Inferior parietal cortex (tissue), 1 donor: ENCODE measurements around the gene ADGRL3.
"Not testable (repeated sequence)": the region's sequence is repeated elsewhere in the genome, so short reads cannot be mapped to it uniquely, and the experiment has no call there.

Experiments
- DNase-seq: peaks from one replicate; pipeline ENCODE4 v3.0.0-alpha.2; 2016; ENCODE audit errors: extremely low spot score

The ADGRL3 gene

DNA sequence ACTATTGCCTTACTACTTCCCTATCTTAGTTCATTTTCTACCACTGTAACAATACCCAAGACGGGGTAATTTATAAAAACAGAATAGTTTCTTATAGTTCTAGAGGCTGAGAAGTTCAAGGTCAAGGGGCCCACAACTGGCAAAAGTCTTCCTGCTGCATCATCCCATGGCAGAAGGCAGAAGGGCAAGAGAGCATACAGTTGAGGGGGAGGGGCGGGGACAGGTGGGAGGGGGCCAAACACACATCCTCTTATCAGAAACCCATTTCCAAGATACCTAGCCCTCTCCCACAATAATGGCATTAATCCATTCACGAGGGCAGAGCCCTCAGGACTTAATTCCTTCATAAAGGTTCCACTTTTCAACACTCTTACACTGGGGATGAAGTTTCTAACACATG lies 690.2 kb downstream of the ADGRL3 start:
- DNase-seq = no peak

- DNase-seq = no peak
Observed at GRCh38 chr4:61891953-61892352, 691.8 kb downstream of the ADGRL3 start.

GRCh38 chr4:61896634-61897033 lies 696.5 kb downstream of the ADGRL3 start:
- no peak for DNase-seq

DNA sequence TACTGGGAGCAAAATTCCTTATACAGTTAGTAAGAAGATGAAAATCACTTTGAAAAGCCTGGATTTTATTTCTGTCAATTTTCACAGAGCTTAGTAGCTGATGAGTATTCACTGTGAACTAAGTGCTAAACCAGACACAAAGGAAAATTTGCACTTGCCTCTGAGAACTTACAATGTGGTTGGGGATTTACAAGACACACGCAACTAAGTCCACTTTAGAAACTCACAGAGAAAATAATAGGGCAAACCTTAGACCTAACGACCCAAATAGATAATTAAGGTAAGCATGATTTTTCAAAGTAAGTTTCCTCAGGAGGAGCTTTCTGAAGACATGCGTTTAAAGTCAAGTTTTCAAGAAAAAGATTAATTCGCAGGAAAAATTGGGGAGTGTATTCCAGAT lies 708.9 kb downstream of the ADGRL3 start:
- no peak for DNase-seq

DNA sequence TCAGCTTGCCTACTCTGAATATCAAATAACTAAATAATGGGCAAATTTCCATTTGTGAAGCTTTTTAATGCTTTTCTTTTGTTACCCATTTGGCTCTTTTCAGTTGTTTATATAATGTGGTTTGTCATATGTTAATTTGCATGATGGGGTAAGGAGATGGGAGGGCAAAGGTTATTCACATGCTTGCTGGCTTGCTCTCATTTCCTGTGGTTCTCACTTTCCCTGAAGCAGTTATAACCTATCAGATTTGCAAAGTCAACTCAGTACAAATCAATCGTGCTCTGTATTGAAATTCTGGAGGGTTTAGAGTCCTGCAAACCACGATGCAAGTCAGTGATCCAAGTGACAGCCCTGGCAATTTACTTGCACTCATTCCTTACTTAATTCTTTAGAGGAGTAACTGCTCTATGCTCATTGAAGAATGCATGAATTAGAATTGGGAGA lies 711.2 kb downstream of the ADGRL3 start:
- no peak for DNase-seq

DNA sequence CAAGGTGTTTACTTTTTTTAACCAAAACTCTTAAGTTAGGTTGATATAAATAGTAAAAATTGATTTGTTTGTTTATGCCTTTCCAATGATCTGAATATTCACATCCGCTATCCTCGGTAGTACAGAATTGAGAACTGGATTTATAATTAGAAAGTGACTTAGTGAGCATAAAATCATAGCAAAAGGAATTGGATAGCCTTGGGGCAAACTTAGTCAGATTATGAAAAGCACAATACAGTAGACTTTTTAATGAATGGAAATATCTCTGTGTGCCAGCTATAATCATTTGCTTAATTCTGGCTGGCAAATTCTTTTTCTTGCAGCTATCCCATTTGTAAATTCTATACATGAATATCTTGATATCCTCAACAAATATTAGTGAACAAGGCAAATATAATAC lies 713.5 kb downstream of the ADGRL3 start:
- no peak for DNase-seq

- no peak for DNase-seq
Observed at GRCh38 chr4:61915501-61915900, 715.4 kb downstream of the ADGRL3 start.

GRCh38 chr4:61918507-61918906 lies 718.4 kb downstream of the ADGRL3 start:
- no peak for DNase-seq

DNA sequence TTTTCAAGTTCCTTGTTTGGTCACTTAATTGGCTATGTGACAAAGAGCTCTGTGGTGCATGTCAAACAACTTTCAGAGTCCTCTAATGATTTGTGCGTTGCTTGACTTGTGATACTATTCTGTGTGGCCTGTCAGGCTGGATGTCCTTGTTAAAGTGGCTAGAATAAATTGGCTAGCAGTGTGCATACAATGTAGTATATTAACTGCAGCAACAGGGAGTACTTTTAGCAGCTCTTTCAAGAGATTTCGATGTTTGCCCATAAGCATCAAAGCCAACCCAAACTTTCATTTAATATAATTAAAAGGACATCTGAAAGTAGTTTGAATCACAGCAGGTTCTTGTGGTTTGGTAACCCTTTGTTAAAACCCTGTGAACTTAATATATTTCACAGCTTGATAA lies 718.9 kb downstream of the ADGRL3 start:
- no peak for DNase-seq

DNA sequence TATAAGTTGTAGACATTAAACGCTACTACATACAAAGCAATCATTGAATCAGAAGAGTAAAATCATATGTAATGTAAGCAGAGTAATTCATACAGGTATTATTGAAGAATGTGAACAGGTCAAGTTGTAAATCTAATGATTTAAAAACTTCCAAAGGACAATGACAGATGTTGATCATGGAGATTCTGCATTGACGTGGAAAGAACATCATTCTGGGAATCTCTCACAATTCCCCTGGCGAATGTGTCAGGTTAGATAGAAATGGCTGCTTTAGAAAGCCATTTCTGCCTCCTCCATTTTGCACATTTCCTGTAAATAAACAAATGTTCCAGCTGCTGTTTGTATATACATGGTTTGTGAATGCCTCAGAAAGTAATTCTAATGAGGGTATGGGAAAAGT lies 719.4 kb downstream of the ADGRL3 start:
- no peak for DNase-seq

DNA sequence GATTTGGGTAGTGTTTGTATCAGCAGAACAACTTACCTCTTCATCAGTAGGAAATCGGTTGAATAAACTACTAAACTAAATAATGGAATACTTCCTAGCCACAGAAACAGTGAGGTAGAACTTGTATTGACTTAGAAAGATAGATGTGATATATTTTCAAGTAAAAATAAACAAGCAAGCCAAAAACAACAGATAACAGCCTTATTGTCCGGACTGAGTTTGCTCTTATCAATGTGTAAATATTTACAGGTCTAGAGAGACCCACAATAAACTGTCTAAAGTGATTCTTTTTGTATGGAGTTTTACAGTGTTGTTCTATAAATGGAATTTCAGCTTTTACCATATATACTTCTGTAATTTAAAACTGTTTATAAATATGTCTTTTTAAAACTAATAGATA lies 721.8 kb downstream of the ADGRL3 start:
- DNase-seq = no peak

DNA sequence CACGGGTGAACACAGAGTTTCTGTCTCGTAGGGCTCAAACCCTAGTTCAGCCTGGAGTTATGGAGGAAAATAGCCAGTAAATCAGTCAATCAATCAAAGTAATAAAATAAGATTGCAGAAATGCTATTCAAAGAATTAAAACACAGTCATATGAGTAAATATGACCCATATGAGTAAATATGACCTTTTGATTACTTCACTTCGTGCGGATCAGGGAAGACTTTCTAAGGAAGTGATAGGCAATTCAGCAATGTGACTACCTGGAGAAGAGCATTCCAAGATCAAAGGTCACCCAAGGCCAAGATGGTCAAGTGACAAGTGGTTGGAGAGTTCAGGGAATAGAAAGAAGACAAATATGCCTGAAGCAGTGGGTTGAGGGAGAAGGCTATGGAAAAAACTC lies 722.6 kb downstream of the ADGRL3 start:
- no peak for DNase-seq

DNA sequence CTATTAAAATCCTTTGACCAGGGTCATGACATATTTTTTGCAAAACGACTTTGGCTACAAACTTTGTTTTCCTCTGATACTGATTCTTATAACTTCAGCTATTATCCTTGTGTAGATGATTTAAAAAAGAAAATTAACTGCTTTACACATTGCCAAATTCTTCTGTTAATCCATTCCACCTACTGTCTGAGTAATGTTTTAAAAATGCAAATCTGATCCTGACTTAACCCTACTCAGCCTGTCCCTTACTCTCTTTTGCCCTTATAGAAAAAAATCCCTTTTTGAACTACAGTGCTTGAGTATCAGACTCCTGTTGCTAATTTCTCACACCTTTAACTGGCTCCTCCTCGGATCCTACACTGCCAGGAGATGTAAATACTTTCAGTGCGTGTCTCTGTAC lies 723.1 kb downstream of the ADGRL3 start:
- no peak for DNase-seq

DNA sequence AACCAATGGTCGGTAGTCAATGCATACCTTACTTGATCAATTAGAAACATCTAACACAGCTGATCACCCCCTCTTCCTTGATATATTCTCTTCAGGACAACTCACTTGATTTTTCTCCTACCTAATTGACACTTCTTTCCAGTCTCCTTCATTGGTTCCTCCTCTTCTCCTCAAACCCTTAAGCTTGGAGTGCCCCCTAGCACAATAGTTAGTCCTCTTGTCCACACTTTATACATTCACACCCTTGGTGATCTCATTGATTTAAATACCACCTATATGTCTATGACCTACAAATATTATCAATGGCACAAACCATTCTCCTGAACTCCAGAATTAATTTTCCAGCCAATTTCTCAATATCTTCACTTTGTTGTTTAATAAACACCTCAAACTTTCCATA lies 724.0 kb downstream of the ADGRL3 start:
- DNase-seq = no peak

DNA sequence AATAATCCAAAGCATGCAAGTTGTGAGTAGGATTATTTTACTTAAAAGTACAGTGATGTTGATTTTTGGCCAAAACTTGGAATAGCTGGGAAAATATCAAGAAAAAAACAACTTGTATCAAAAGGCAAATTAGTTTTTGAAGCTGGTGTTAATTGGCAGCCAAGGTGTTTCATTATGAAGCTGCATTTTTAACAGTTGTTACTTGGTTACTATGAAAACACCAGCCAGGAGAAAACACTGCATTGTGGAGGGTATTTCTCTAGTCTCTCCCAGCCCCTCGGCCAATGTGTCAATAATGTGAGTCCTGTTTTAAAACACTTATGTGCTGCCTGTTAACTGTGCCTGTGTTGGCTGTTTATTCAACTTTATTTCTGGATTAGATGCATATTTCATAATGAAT lies 733.4 kb downstream of the ADGRL3 start:
- DNase-seq = no peak

DNA sequence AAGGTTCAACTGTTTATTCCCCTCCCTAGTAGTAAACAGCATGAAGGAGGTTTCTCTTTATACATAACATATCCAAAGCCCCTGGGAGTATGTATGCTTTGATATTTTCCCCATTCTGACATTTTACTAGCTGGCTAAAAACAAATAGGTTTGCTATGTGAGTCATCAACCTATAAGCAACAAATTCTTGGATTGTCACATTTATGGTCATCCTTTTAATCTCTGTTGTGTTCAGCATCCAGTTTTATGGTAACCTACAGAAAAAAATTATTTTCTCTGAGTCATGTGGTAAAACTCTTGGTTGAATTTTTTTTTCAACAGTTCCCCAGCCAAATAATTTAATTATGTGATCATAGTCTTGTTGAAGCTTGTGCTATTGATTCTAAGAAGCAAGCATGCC lies 734.1 kb downstream of the ADGRL3 start:
- DNase-seq = no peak

GRCh38 chr4:61938250-61938846 lies 738.2 kb downstream of the ADGRL3 start:
- no peak for DNase-seq

- no peak for DNase-seq
Observed at GRCh38 chr4:61950625-61951024, 750.5 kb downstream of the ADGRL3 start.

GRCh38 chr4:61953386-61953785 lies 753.3 kb downstream of the ADGRL3 start:
- no peak for DNase-seq

DNA sequence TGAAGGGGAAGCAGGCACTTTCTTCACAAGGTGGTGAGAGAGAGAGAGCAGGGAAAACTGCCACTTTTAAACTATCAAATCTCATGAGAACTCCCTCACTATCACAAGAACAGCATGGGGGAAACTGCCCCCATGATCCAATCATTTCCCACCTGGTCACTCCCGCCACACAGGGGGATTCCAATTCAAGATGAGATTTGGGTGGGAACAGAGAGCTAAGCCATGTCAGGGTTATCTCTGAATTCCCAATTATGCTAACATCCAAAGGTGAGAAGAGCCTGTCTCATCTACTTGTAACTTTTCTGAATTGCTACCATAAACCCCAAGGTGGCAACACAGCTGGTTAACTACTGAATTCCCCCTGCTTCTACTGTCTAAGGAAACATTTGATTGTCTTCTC lies 758.5 kb downstream of the ADGRL3 start:
- DNase-seq = no peak

GRCh38 chr4:61959087-61959486 lies 759.0 kb downstream of the ADGRL3 start:
- no peak for DNase-seq

DNA sequence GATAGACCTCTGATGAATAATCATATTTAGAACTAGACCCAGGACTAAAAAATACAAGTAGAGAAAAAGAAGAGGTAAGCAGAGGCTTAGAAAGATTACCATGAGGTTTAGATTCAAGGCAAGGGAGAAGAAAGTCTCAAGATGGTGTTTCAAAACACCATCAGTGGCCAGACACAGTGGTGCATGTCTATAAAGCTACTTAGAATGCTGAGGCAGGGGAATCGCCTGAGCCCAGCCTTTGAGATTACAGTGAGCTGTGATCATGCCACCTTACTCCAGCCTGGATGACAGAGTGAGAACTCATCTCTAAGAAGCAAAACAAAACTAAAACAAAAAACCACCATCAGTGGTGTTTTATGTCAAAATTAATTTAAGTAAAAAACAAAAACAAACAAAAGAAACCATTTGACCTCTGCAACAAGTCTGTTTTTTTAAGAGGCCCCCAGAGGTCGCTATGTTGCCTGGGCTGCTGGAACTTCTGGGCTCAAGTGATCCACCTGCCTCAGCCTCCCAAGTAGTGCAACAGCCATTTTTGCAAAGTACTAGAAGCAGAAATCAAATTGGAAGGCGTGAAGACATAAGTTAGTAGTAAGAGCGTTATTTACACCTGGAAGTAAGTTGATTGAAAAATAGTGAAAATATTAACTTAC lies 784.3 kb downstream of the ADGRL3 start:
- DNase-seq = no peak

- DNase-seq = no peak
Observed at GRCh38 chr4:61985426-61985825, 785.3 kb downstream of the ADGRL3 start.

- not testable (repeated sequence) for DNase-seq
Observed at GRCh38 chr4:61986929-61987328, 786.8 kb downstream of the ADGRL3 start.
